ENCODE measurements around the gene LYRM2.

DNA sequence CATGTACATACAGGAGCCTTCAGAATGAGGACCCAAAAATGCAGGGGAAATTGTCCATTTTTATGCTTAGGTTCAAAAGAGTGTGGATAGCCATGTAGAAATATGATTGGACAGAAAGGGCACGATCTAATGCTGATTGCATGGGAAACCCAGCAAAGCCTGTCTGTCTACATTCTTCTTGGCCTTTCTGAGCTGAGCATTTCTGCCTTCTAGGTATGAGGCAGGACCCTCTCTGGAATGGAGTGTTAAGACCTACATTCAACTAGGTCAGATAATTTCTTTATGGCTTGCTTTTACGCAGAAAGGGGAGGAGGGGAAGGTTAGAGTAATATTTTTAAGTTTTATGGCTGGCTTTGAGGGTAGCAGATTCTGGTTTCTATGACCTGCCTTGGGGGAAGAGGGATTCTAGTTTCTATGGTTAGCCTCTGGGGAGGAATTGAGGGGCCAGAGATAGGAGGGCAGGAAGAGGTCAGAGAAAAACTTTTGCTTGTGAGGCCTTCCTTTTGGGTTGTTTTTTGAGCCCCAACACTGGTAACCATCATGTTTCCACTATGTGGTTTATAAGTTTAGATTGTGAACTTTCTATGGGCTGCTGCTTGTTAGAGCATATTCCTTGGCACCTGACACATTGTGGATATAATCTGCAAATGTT, 63.5 kb downstream of the LYRM2 start:
- TF ChIP-seq, protein P1, sequence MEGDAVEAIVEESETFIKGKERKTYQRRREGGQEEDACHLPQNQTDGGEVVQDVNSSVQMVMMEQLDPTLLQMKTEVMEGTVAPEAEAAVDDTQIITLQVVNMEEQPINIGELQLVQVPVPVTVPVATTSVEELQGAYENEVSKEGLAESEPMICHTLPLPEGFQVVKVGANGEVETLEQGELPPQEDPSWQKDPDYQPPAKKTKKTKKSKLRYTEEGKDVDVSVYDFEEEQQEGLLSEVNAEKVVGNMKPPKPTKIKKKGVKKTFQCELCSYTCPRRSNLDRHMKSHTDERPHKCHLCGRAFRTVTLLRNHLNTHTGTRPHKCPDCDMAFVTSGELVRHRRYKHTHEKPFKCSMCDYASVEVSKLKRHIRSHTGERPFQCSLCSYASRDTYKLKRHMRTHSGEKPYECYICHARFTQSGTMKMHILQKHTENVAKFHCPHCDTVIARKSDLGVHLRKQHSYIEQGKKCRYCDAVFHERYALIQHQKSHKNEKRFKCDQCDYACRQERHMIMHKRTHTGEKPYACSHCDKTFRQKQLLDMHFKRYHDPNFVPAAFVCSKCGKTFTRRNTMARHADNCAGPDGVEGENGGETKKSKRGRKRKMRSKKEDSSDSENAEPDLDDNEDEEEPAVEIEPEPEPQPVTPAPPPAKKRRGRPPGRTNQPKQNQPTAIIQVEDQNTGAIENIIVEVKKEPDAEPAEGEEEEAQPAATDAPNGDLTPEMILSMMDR (IDR thresholded peaks at IDR 0.05) = no peak
- no peak for TF ChIP-seq POLR2A (IDR thresholded peaks at IDR 0.05)

All from body of pancreas (tissue), 4 donors.